Cardiac muscle cell (in vitro differentiated cells and primary cell): Measurements from ENCODE around the gene EPB41L1. TPM values are rescaled to one million over a fixed set of nuclear protein-coding genes. Genes with fewer than 3 reads are reported as not detected.
A peak's percentile ranks its signal among the peaks of the same experiment; 100 is the strongest.

ENCODE experiments used
- DNase-seq, 2 donors: peaks; one replicate each; pipeline versions ENCODE4 v3.0.0 to v3.0.0-alpha.2; 2010 to 2017; ENCODE audit warnings: low read depth in 1 of 2, low spot score in 1 of 2
- H3K27ac ChIP-seq: fragments of 200-600 bp; sonication (generic); 2 replicates; pipeline ENCODE4 v1.5.1; 2016
- H3K27me3 ChIP-seq: fragments of 200-600 bp; sonication (generic); 2 replicates; pipeline ENCODE4 v1.6.0; 2016; ENCODE audit warnings: control low read depth
- H3K36me3 ChIP-seq: fragments of 200-600 bp; sonication (generic); 2 replicates; pipeline ENCODE4 v1.5.1; 2016; ENCODE audit warnings: control low read depth
- H3K4me1 ChIP-seq: fragments of 200-600 bp; sonication (generic); 2 replicates; pipeline ENCODE4 v1.8.1; 2017; ENCODE audit warnings: low read depth, mild to moderate bottlenecking, mixed run types
- H3K4me3 ChIP-seq: fragments of 200-600 bp; sonication (generic); 2 replicates; pipeline ENCODE4 v1.5.1; 2016; ENCODE audit warnings: mild to moderate bottlenecking
- H3K9me3 ChIP-seq: fragments of 200-600 bp; sonication (generic); 2 replicates; pipeline ENCODE4 v1.5.1; 2017; ENCODE audit warnings: low read depth, mild to moderate bottlenecking, control low read depth
- CTCF ChIP-seq: IDR thresholded peaks from 2 replicates; pipeline ENCODE4 v1.5.1; 2012; ENCODE audit warnings: low read depth, mild to moderate bottlenecking, low read length
- polyA plus RNA-seq: library from polyadenylated mRNA; unstranded; fragments of >200 nt; fragmentation: Nextera tagmentation; extraction: Ambion mirVana; gene quantifications from 2 replicates; pipeline ENCODE4 v1.2.1, GENCODE V29; 2016
- total RNA-seq: library from RNA; depleted of rRNA; stranded (reverse); fragments of >200 nt; gene quantifications from 2 replicates; pipeline ENCODE4 v1.2.3, GENCODE V29; 2016

Gene EPB41L1
- total and polyA plus RNA-seq, 2 experiments from 2014 or later, result 34.3 to 83.5 TPM

GRCh38 chr20:36266189-36266588, 111.6 kb downstream of the EPB41L1 start:
- no peaks in the 10 kb centered on the region for H3K9me3 ChIP-seq
- DNase-seq, result no peak
- H3K4me3 ChIP-seq, result no peak overlapping the region
- TF ChIP-seq CTCF, result no peak
- H3K4me1 ChIP-seq, result no peaks in the 10 kb centered on the region
- H3K27ac ChIP-seq, result no peak overlapping the region
- no peaks in the 10 kb centered on the region for H3K36me3 ChIP-seq
- H3K27me3 ChIP-seq, result no peaks in the 10 kb centered on the region

- no peak for DNase-seq
- no peak for TF ChIP-seq CTCF
- Histone ChIP-seq H3K27me3 (no peaks in the 10 kb centered on the region), H3K9me3 (no peaks in the 10 kb centered on the region), H3K27ac (no peak overlapping the region), H3K4me3 (no peak overlapping the region), H3K36me3 (no peaks in the 10 kb centered on the region), H3K4me1 (no peaks in the 10 kb centered on the region)
Observed at GRCh38 chr20:36267605-36268381, 113.3 kb downstream of the EPB41L1 start.

GRCh38 chr20:36268440-36269342, 114.2 kb downstream of the EPB41L1 start:
- no peaks in the 10 kb centered on the region for H3K27me3 ChIP-seq
- no peak for TF ChIP-seq CTCF
- H3K4me3 ChIP-seq, result no peak overlapping the region
- H3K4me1 ChIP-seq, result no peaks in the 10 kb centered on the region
- no peaks in the 10 kb centered on the region for H3K9me3 ChIP-seq
- no peaks in the 10 kb centered on the region for H3K36me3 ChIP-seq
- H3K27ac ChIP-seq, result no peak overlapping the region
- DNase-seq, result peak in 1 of 2 donors; percentile 25

GRCh38 chr20:36269507-36269906, 115.0 kb downstream of the EPB41L1 start:
- no peak for TF ChIP-seq CTCF

GRCh38 chr20:36270744-36271638, 116.5 kb downstream of the EPB41L1 start:
- H3K9me3 ChIP-seq, result no peaks in the 10 kb centered on the region
- no peaks in the 10 kb centered on the region for H3K36me3 ChIP-seq
- H3K27ac ChIP-seq, result no peak overlapping the region
- DNase-seq, result no peak
- no peaks in the 10 kb centered on the region for H3K4me1 ChIP-seq
- no peak overlapping the region for H3K4me3 ChIP-seq
- TF ChIP-seq CTCF, result no peak
- no peaks in the 10 kb centered on the region for H3K27me3 ChIP-seq

More at GRCh38 chr20:36269507-36269906, 115.0 kb downstream of the EPB41L1 start:
- H3K27ac ChIP-seq, result no peak overlapping the region
- no peaks in the 10 kb centered on the region for H3K27me3 ChIP-seq
- H3K36me3 ChIP-seq, result no peaks in the 10 kb centered on the region
- H3K4me1 ChIP-seq, result no peaks in the 10 kb centered on the region
- no peaks in the 10 kb centered on the region for H3K9me3 ChIP-seq
- no peak overlapping the region for H3K4me3 ChIP-seq
- no peak for DNase-seq
